SK-N-SH (cell line): ENCODE measurements around the gene JAK1. TPM values are rescaled to one million over a fixed set of nuclear protein-coding genes. Genes with fewer than 3 reads are reported as not detected.

ENCODE experiments used
- CTCF ChIA-PET: fragments of 300-600, 350-600 bp; formaldehyde crosslinking; extraction: SDS; loops from one replicate; lab custom pipeline; 2021; lab: Yijun Ruan, JAX
- POLR2A ChIA-PET: fragments of 350-600 bp; sonication (Branson Sonifier 250); formaldehyde crosslinking; extraction: SDS; loops from one replicate; lab custom pipeline; 2020; ENCODE audit warnings: antibody characterized with exemption, inconsistent platforms; lab: Yijun Ruan, JAX
- DNase-seq: peaks from one replicate; pipeline ENCODE4 v3.0.0; 2012
- H2AFZ ChIP-seq: fragments of 200-600 bp; sonication (generic); 2 replicates; pipeline ENCODE4 v1.8.1; 2016; ENCODE audit warnings: antibody characterized with exemption, mild to moderate bottlenecking, low read depth
- H3F3A ChIP-seq: fragments of 200-600 bp; sonication (generic); replicated peaks from 2 replicates; pipeline ENCODE3; 2016; ENCODE audit warnings: antibody characterized with exemption, mild to moderate bottlenecking; ENCODE audit not compliant: insufficient read depth
- H3K27ac ChIP-seq, 2 experiments: fragments of 200-500 bp in 1 of 2; fragments of 200-600 bp in 1 of 2; sonication (Bioruptor generic) in 1 of 2; sonication (generic), shearing (Covaris generic) in 1 of 2; 2 replicates each; pipeline versions ENCODE4 v1.5.1 to v1.6.1; 2014 to 2016; ENCODE audit warnings: low read depth in 2 of 2, inconsistent platforms in 1 of 2, low read length in 1 of 2, mild to moderate bottlenecking in 1 of 2, mixed read lengths in 1 of 2
- H3K27me3 ChIP-seq: fragments of 200-600 bp; sonication (generic), shearing (Covaris generic); 2 replicates; pipeline ENCODE4 v1.6.1; 2016; ENCODE audit warnings: mixed run types; ENCODE audit not compliant: insufficient read depth
- H3K36me3 ChIP-seq, 2 experiments: fragments of 200-500 bp in 1 of 2; fragments of 200-600 bp in 1 of 2; sonication (Bioruptor generic) in 1 of 2; sonication (generic) in 1 of 2; replicated peaks in 1 of 2; 2 replicates each; pipeline versions ENCODE3 to v1.5.1; 2014 to 2016; ENCODE audit warnings: low read length in 1 of 2, mild to moderate bottlenecking in 1 of 2; ENCODE audit not compliant: insufficient read depth in 2 of 2, control insufficient read depth in 1 of 2
- H3K4me1 ChIP-seq, 2 experiments: fragments of 200-500 bp in 1 of 2; fragments of 200-600 bp in 1 of 2; sonication (Bioruptor generic) in 1 of 2; sonication (generic), shearing (Covaris generic) in 1 of 2; 2 replicates each; pipeline versions ENCODE4 v1.5.1 to v1.6.1; 2014 to 2016; ENCODE audit warnings: low read depth in 1 of 2, low read length in 1 of 2, mixed run types in 1 of 2; ENCODE audit not compliant: insufficient read depth in 2 of 2, control insufficient read depth in 1 of 2
- H3K4me2 ChIP-seq: fragments of 200-600 bp; sonication (generic), shearing (Covaris generic); 2 replicates; pipeline ENCODE4 v1.6.1; 2017; ENCODE audit warnings: mixed run types
- H3K4me3 ChIP-seq, 2 experiments: fragments of 200-500 bp in 1 of 2; fragments of 200-600 bp in 1 of 2; sonication (Bioruptor generic) in 1 of 2; sonication (generic), shearing (Covaris generic) in 1 of 2; 2 replicates each; pipeline versions ENCODE4 v1.5.1 to v1.8.1; 2014 to 2016; ENCODE audit warnings: low read depth in 2 of 2, inconsistent platforms in 1 of 2, low read length in 1 of 2, mild to moderate bottlenecking in 1 of 2, mixed read lengths in 1 of 2, moderate library complexity in 1 of 2
- H3K79me2 ChIP-seq: fragments of 200-600 bp; sonication (generic); 2 replicates; pipeline ENCODE4 v1.8.1; 2017; ENCODE audit warnings: mild to moderate bottlenecking; ENCODE audit not compliant: insufficient read depth
- H3K9ac ChIP-seq: fragments of 200-600 bp; sonication (generic); 2 replicates; pipeline ENCODE4 v1.6.1; 2017; ENCODE audit warnings: mixed run types
- H3K9me2 ChIP-seq: fragments of 200-600 bp; sonication (generic); 2 replicates; pipeline ENCODE4 v1.6.1; 2017; ENCODE audit warnings: mixed run types
- H3K9me3 ChIP-seq: fragments of 200-600 bp; sonication (generic); 2 replicates; pipeline ENCODE4 v1.6.1; 2017; ENCODE audit warnings: mixed run types, mild to moderate bottlenecking, moderate library complexity
- H4K20me1 ChIP-seq: fragments of 200-600 bp; sonication (generic); 2 replicates; pipeline ENCODE4 v1.6.1; 2017; ENCODE audit warnings: mild to moderate bottlenecking, mixed run types; ENCODE audit not compliant: insufficient read depth
- EZH2phosphoT487 ChIP-seq: fragments of 200-600 bp; sonication (generic); IDR thresholded peaks from 2 replicates; pipeline ENCODE4 v1.6.1; 2017; ENCODE audit warnings: low read depth, mixed run types, mild to moderate bottlenecking, antibody characterized with exemption, moderate library complexity, borderline replicate concordance
- FOXJ3 ChIP-seq: sonication (generic); formaldehyde crosslinking; IDR thresholded peaks from 2 replicates; pipeline ENCODE4 v1.5.1; 2020; ENCODE audit warnings: mild to moderate bottlenecking, missing genetic modification reagents
- FOXM1 ChIP-seq: IDR thresholded peaks from 2 replicates; pipeline ENCODE4 v1.4.0; 2012; ENCODE audit warnings: low read depth, mild to moderate bottlenecking
- GABPA ChIP-seq: IDR thresholded peaks from 2 replicates; pipeline ENCODE4 v1.4.0; 2012; ENCODE audit warnings: low read depth, mild to moderate bottlenecking
- IRF3 ChIP-seq: fragments of 150-350 bp; IDR thresholded peaks from 2 replicates; pipeline ENCODE4 v1.6.1; 2016; ENCODE audit warnings: mild to moderate bottlenecking, low read depth, low read length
- JUND ChIP-seq: IDR thresholded peaks from 2 replicates; pipeline ENCODE4 v1.4.0; 2012
- MEF2A ChIP-seq: IDR thresholded peaks from 2 replicates; pipeline ENCODE4 v1.4.0; 2012; ENCODE audit warnings: low read depth, borderline replicate concordance
- MXI1 ChIP-seq: IDR thresholded peaks from 2 replicates; pipeline ENCODE4 v1.6.1; 2012; ENCODE audit warnings: mild to moderate bottlenecking, low read depth, low read length, improper control_type of control experiment
- NRF1 ChIP-seq: IDR thresholded peaks from 2 replicates; pipeline ENCODE4 v1.6.1; 2012; ENCODE audit warnings: low read depth, mild to moderate bottlenecking, low read length
- RAD21 ChIP-seq: IDR thresholded peaks from 2 replicates; pipeline ENCODE4 v1.6.1; 2012; ENCODE audit warnings: mild to moderate bottlenecking, low read length
- RFX5 ChIP-seq: IDR thresholded peaks from 2 replicates; pipeline ENCODE4 v1.6.1; 2012; ENCODE audit warnings: mild to moderate bottlenecking, improper control_type of control experiment, low read length
- RXRA ChIP-seq: IDR thresholded peaks from 2 replicates; pipeline ENCODE4 v1.4.0; 2012; ENCODE audit warnings: low read depth, mild to moderate bottlenecking, borderline replicate concordance
- SMC3 ChIP-seq: IDR thresholded peaks from 2 replicates; pipeline ENCODE4 v1.6.1; 2012; ENCODE audit warnings: low read depth, low read length, improper control_type of control experiment
- TAF1 ChIP-seq: IDR thresholded peaks from 2 replicates; pipeline ENCODE4 v1.6.1; 2012; ENCODE audit warnings: low read depth, mild to moderate bottlenecking, low read length, moderate library complexity, borderline replicate concordance
- USF1 ChIP-seq: IDR thresholded peaks from 2 replicates; pipeline ENCODE4 v1.4.0; 2012; ENCODE audit warnings: low read depth, borderline replicate concordance
- YY1 ChIP-seq: IDR thresholded peaks from 2 replicates; pipeline ENCODE4 v1.4.0; 2012; ENCODE audit warnings: low read depth, mild to moderate bottlenecking
- WGBS: methylation state at CpG from one replicate; pipeline ENCODE4 v1.1.6; 2017; ENCODE audit warnings: low lambda C conversion rate; 5-methylcytosine and 5-hydroxymethylcytosine counted together
- polyA plus RNA-seq, 3 experiments: library from polyadenylated mRNA; depleted of rRNA; stranded (reverse); fragments of >200 nt; gene quantifications; 2 replicates each; pipeline ENCODE4 v1.2.3, GENCODE V29; 2012
- TF ChIP-seq, protein P1 (sequence below): IDR thresholded peaks from 2 replicates; pipeline ENCODE4 v1.4.0; 2012; ENCODE audit warnings: low read depth, borderline replicate concordance

JAK1 gene
- polyA plus RNA-seq, 1 of the 3 experiments (the other 2 are of a cell fraction): 47.5 TPM

GRCh38 chr1:64936956-64937355 is 29.4 kb downstream of the JAK1 start:
- CTCF ChIA-PET: no interaction called here
- Histone ChIP-seq H3K79me2 (peaks cover 85% of the 10 kb centered on the region), H3K4me2 (no peak overlapping the region), H3K9me3 (no peaks in the 10 kb centered on the region), H3K27ac (no peak overlapping the region), H3K36me3 (no peaks in the 10 kb centered on the region), H3K9me2 (no peaks in the 10 kb centered on the region), H3K27me3 (no peaks in the 10 kb centered on the region), H4K20me1 (peaks cover 3% of the 10 kb centered on the region; the same call in 1 of the 2 replicates), H2AFZ (no peak overlapping the region), H3K4me1 (peaks cover 8 to 41% of the 10 kb centered on the region in 2 experiments), H3K4me3 (no peak overlapping the region), H3K9ac (no peak overlapping the region), H3F3A (peaks cover 33% of the 10 kb centered on the region)
- DNase-seq: no peak
- WGBS: 89% methylated on average over 1 of the region's 1 CpG
- TF ChIP-seq, protein P1, sequence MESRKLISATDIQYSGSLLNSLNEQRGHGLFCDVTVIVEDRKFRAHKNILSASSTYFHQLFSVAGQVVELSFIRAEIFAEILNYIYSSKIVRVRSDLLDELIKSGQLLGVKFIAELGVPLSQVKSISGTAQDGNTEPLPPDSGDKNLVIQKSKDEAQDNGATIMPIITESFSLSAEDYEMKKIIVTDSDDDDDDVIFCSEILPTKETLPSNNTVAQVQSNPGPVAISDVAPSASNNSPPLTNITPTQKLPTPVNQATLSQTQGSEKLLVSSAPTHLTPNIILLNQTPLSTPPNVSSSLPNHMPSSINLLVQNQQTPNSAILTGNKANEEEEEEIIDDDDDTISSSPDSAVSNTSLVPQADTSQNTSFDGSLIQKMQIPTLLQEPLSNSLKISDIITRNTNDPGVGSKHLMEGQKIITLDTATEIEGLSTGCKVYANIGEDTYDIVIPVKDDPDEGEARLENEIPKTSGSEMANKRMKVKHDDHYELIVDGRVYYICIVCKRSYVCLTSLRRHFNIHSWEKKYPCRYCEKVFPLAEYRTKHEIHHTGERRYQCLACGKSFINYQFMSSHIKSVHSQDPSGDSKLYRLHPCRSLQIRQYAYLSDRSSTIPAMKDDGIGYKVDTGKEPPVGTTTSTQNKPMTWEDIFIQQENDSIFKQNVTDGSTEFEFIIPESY: no peak
- no peak for TF ChIP-seq USF1
- no peak for TF ChIP-seq IRF3
- no peak for TF ChIP-seq RFX5
- TF ChIP-seq YY1: no peak
- no peak for TF ChIP-seq EZH2phosphoT487
- no peak for TF ChIP-seq FOXJ3 (CRISPR knock-in tag)
- TF ChIP-seq FOXM1: no peak
- no peak for TF ChIP-seq TAF1
- TF ChIP-seq SMC3: no peak
- no peak for TF ChIP-seq RAD21
- TF ChIP-seq MXI1: no peak
- no peak for TF ChIP-seq MEF2A
- TF ChIP-seq GABPA: no peak
- TF ChIP-seq RXRA: no peak
- TF ChIP-seq JUND: no peak
- no peak for TF ChIP-seq NRF1
- POLR2A ChIA-PET: no interaction called here
